GM23338 (cell line): ENCODE results near the gene GPN2.
A peak's percentile ranks its signal among the peaks of the same experiment; 100 is the strongest.

Experiments
- CTCF ChIP-seq, 2 experiments: fragments of 200-600 bp in 1 of 2; sonication (generic) in 1 of 2; conservative IDR thresholded peaks; 2 replicates each; pipeline versions ENCODE4 v1.5.1 to v1.6.1; 2016 to 2017; ENCODE audit warnings: antibody characterized with exemption in 2 of 2, low read depth in 2 of 2, mild to moderate bottlenecking in 2 of 2, moderate library complexity in 1 of 2
- EZH2 ChIP-seq: fragments of 200-600 bp; sonication (generic); IDR thresholded peaks from one replicate; pipeline ENCODE4 v1.8.0; 2017; ENCODE audit warnings: antibody characterized with exemption, mild to moderate bottlenecking, low read depth; ENCODE audit not compliant: unreplicated experiment
- JUNB ChIP-seq: IDR thresholded peaks from one replicate; pipeline ENCODE4 v1.6.1; 2016; ENCODE audit warnings: antibody characterized with exemption; ENCODE audit not compliant: unreplicated experiment
- REST ChIP-seq: IDR thresholded peaks from one replicate; pipeline ENCODE4 v1.6.1; 2018; ENCODE audit warnings: antibody characterized with exemption; ENCODE audit not compliant: unreplicated experiment

DNA sequence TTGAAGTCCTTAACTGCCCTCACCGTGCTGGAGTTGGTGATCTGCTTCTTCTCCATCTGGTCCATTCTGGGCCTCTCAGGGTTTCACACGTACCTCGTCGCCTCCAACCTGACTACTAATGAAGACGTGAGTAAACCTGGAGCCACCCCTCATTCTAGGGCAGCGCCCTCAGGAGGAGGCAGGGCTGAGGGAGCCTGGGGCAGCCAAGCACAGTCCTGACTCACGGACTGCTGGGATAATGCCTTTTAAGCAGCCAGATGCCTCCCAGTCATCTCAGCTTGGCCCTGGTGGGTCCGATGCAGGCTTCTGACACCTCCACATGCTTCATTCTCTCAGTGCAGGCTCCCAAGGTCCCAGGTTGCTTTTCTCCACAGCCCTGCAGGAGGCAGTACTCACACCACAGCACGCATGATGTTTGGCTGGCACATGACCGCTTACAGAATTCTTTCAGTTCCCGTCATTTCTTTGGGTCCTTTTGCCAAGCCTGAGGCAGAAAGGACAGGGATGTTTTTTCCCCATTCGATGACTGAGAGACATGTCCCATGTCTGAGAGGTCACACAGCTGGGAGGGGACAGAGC lies 38.9 kb downstream of the GPN2 start:
- TF ChIP-seq CTCF (conservative IDR thresholded peaks at IDR 0.05; ENCODE audit: low read depth in 2 of 2) = peak; percentile 20 to 21; a peak in 1 of 4 replicates
- no peak for TF ChIP-seq REST
- no peak for TF ChIP-seq JUNB
- TF ChIP-seq EZH2 = no peak
